Measurements from ENCODE around the gene FANCM.

GRCh38 chr14:45150386-45150890 is 14.7 kb downstream of the FANCM start:
- TF ChIP-seq CTCF (IDR thresholded peaks at IDR 0.05) (no peak), POLR2AphosphoS5 (IDR thresholded peaks at IDR 0.05) (no peak)
